Smooth muscle cell (in vitro differentiated cells): Measurements from ENCODE around the gene FAM193B. TPM values are rescaled to one million over a fixed set of nuclear protein-coding genes. Genes with fewer than 3 reads are reported as not detected.

ENCODE experiments used
- DNase-seq: peaks from one replicate; lab custom pipeline; 2025; ENCODE audit not compliant: unreplicated experiment; lab: John Stamatoyannopoulos, UW
- H2AFZ ChIP-seq: fragments of 200-600 bp; sonication (generic); 2 replicates; pipeline ENCODE4 v1.6.0; 2016; ENCODE audit warnings: antibody characterized with exemption, low read depth, mild to moderate bottlenecking
- H3F3A ChIP-seq: fragments of 200-600 bp; sonication (generic); 2 replicates; pipeline ENCODE4 v1.6.0; 2017; ENCODE audit warnings: antibody characterized with exemption, low read depth
- H3K27ac ChIP-seq: fragments of 200-600 bp; sonication (generic); 2 replicates; pipeline ENCODE4 v1.5.1; 2016; ENCODE audit warnings: low read depth, mild to moderate bottlenecking
- H3K27me3 ChIP-seq: fragments of 200-600 bp; sonication (generic); 2 replicates; pipeline ENCODE4 v1.6.1; 2016; ENCODE audit warnings: low read depth, mild to moderate bottlenecking
- H3K36me3 ChIP-seq: fragments of 200-600 bp; sonication (generic); 2 replicates; pipeline ENCODE4 v1.5.1; 2016; ENCODE audit warnings: low read depth
- H3K4me1 ChIP-seq: fragments of 200-600 bp; sonication (generic); 2 replicates; pipeline ENCODE4 v1.5.1; 2016; ENCODE audit warnings: low read depth
- H3K4me2 ChIP-seq: fragments of 200-600 bp; sonication (generic); 2 replicates; pipeline ENCODE4 v1.6.0; 2016; ENCODE audit warnings: mild to moderate bottlenecking
- H3K4me3 ChIP-seq: fragments of 200-600 bp; sonication (generic); 2 replicates; pipeline ENCODE4 v1.5.1; 2016; ENCODE audit warnings: mild to moderate bottlenecking
- H3K79me2 ChIP-seq: fragments of 200-600 bp; sonication (generic); 2 replicates; pipeline ENCODE4 v1.6.0; 2016; ENCODE audit warnings: low read depth, mild to moderate bottlenecking
- H3K9ac ChIP-seq: fragments of 200-600 bp; sonication (generic); 2 replicates; pipeline ENCODE4 v1.6.0; 2016; ENCODE audit warnings: low read depth
- H3K9me3 ChIP-seq: fragments of 200-600 bp; sonication (generic); replicated peaks from 2 replicates; pipeline ENCODE4 v1.5.1; 2016; ENCODE audit warnings: low read depth
- H4K20me1 ChIP-seq: fragments of 200-600 bp; sonication (generic); 2 replicates; pipeline ENCODE4 v1.6.0; 2016; ENCODE audit warnings: low read depth
- CTCF ChIP-seq: fragments of 200-600 bp; sonication (generic); IDR thresholded peaks from 2 replicates; pipeline ENCODE4 v1.5.1; 2017; ENCODE audit warnings: borderline replicate concordance, mild to moderate bottlenecking, antibody characterized with exemption; ENCODE audit not compliant: insufficient read depth, poor library complexity, severe bottlenecking
- WGBS: methylation state at CpG from one replicate; pipeline ENCODE4 v1.1.7; 2016; ENCODE audit warnings: low lambda C conversion rate; 5-methylcytosine and 5-hydroxymethylcytosine counted together
- polyA plus RNA-seq: library from polyadenylated mRNA; unstranded; fragments of >200 nt; fragmentation: Nextera tagmentation; extraction: Ambion mirVana; gene quantifications from 2 replicates; pipeline ENCODE4 v1.2.1, GENCODE V29; 2016
- total RNA-seq: library from RNA; depleted of rRNA; stranded (reverse); fragments of >200 nt; gene quantifications from 2 replicates; pipeline ENCODE4 v1.2.3, GENCODE V29; 2014

The FAM193B gene
- total and polyA plus RNA-seq, 2 experiments from 2014 or later: 28.3 to 42.8 TPM

GRCh38 chr5:177601577-177602457 is 47.5 kb upstream of the FAM193B start:
- H3F3A ChIP-seq: peaks cover 8% of the 10 kb centered on the region
- 97% methylated on average over 13 of the region's 13 CpGs for WGBS
- H3K27ac ChIP-seq: no peak overlapping the region
- H3K36me3 ChIP-seq: no peaks in the 10 kb centered on the region
- peaks cover 11% of the 10 kb centered on the region for H3K79me2 ChIP-seq
- no peak for DNase-seq
- peaks cover 4% of the 10 kb centered on the region for H3K4me1 ChIP-seq
- no peaks in the 10 kb centered on the region for H3K9me3 ChIP-seq
- no peak overlapping the region for H3K9ac ChIP-seq
- no peak overlapping the region for H3K4me3 ChIP-seq
- peaks cover 7% of the 10 kb centered on the region for H4K20me1 ChIP-seq
- H3K27me3 ChIP-seq: no peaks in the 10 kb centered on the region
- H3K4me2 ChIP-seq: no peak overlapping the region
- no peak overlapping the region for H2AFZ ChIP-seq
- no peak for TF ChIP-seq CTCF

GRCh38 chr5:177601126-177601525 is 46.8 kb upstream of the FAM193B start:
- Histone ChIP-seq H3K9me3 (no peaks in the 10 kb centered on the region), H3K27ac (peak overlapping the region; percentile 82), H3F3A (peaks cover 15% of the 10 kb centered on the region), H3K9ac (peak overlapping the region; percentile 88), H4K20me1 (peaks cover 7% of the 10 kb centered on the region), H3K4me2 (peak overlapping the region; percentile 93), H3K79me2 (peaks cover 11% of the 10 kb centered on the region), H3K4me3 (peak overlapping the region; percentile 93), H2AFZ (no peak overlapping the region), H3K27me3 (no peaks in the 10 kb centered on the region), H3K4me1 (peaks cover 4% of the 10 kb centered on the region), H3K36me3 (no peaks in the 10 kb centered on the region)
- WGBS: 98% methylated on average over 11 of the region's 11 CpGs
- no peak for TF ChIP-seq CTCF
- DNase-seq: no peak

GRCh38 chr5:177600508-177601018 is 46.2 kb upstream of the FAM193B start:
- Histone ChIP-seq H3K36me3 (no peaks in the 10 kb centered on the region), H3K4me1 (peaks cover 4% of the 10 kb centered on the region), H3K9me3 (no peaks in the 10 kb centered on the region), H3K27me3 (no peaks in the 10 kb centered on the region), H3K27ac (peak overlapping the region; percentile 82), H3K79me2 (peaks cover 11% of the 10 kb centered on the region), H3K4me3 (peak overlapping the region; percentile 93), H3K9ac (peak overlapping the region; percentile 88), H3F3A (peaks cover 21% of the 10 kb centered on the region), H4K20me1 (peaks cover 10% of the 10 kb centered on the region), H3K4me2 (peak overlapping the region; percentile 93), H2AFZ (no peak overlapping the region)
- WGBS: 17% methylated on average over 14 of the region's 16 CpGs
- no peak for DNase-seq
- no peak for TF ChIP-seq CTCF
